Lung (tissue), 12 donors: ENCODE data around the gene PPP6C. TPM values are rescaled to one million over a fixed set of nuclear protein-coding genes. Genes with fewer than 3 reads are reported as not detected.

ENCODE experiments used
- ATAC-seq: fragments of 200-7000 bp; cut with Tn5 transposase; one replicate; pipeline ENCODE4 v1.9.1; 2020; ENCODE audit warnings: moderate number of reproducible peaks; ENCODE audit not compliant: insufficient read depth, low FRiP score
- DNase-seq, 3 donors: peaks; one replicate each; pipeline ENCODE4 v3.0.0-alpha.2; 2013 to 2017
- H3K27ac ChIP-seq, 2 donors: one replicate each; pipeline ENCODE4 v1.5.1; 2013; ENCODE audit warnings: mild to moderate bottlenecking in 2 of 2, moderate library complexity in 2 of 2, control low read depth in 1 of 2, inconsistent platforms in 1 of 2, low read depth in 1 of 2, low read length in 1 of 2
- H3K27me3 ChIP-seq, 3 donors: one replicate each; pipeline ENCODE4 v1.5.1; 2013; ENCODE audit warnings: low read length in 2 of 3; ENCODE audit not compliant: control insufficient read depth in 3 of 3, insufficient read depth in 3 of 3
- H3K36me3 ChIP-seq, 4 donors: one replicate each; pipeline ENCODE4 v1.5.1; 2013; ENCODE audit warnings: low read length in 4 of 4, mild to moderate bottlenecking in 1 of 4, moderate library complexity in 1 of 4; ENCODE audit not compliant: control insufficient read depth in 4 of 4, insufficient read depth in 4 of 4
- H3K4me1 ChIP-seq, 5 donors: one replicate each; pipeline ENCODE4 v1.5.1; 2013; ENCODE audit warnings: low read length in 5 of 5, mild to moderate bottlenecking in 2 of 5, moderate library complexity in 1 of 5; ENCODE audit not compliant: control insufficient read depth in 5 of 5, insufficient read depth in 5 of 5
- H3K4me3 ChIP-seq: one replicate; pipeline ENCODE4 v1.5.1; 2013; ENCODE audit warnings: mild to moderate bottlenecking, control low read depth, moderate library complexity
- H3K9ac ChIP-seq, 2 donors: one replicate each; pipeline ENCODE4 v1.5.1; 2013; ENCODE audit warnings: low read length in 2 of 2, control low read depth in 1 of 2; ENCODE audit not compliant: insufficient read depth in 1 of 2
- H3K9me3 ChIP-seq, 4 donors: one replicate each; pipeline ENCODE4 v1.5.1; 2013; ENCODE audit warnings: low read length in 3 of 4, mild to moderate bottlenecking in 1 of 4, moderate library complexity in 1 of 4; ENCODE audit not compliant: control insufficient read depth in 4 of 4, insufficient read depth in 3 of 4
- CTCF ChIP-seq: IDR thresholded peaks from 2 replicates; pipeline ENCODE4 v1.5.1; 2012; ENCODE audit warnings: mild to moderate bottlenecking; ENCODE audit errors: control extremely low read depth, extremely low read depth
- whole genome bisulfite sequencing, 2 donors: extraction: QIAGEN DNeasy Blood & Tissue Kit; methylation state at CpG; one replicate each; pipeline ENCODE4 v1.1.7; 2013; 5-methylcytosine and 5-hydroxymethylcytosine counted together
- polyA plus RNA-seq, 2 donors: library from polyadenylated mRNA; stranded (reverse); fragments of 200-250 nt; gene quantifications; one replicate each; pipeline ENCODE4 v1.2.1, GENCODE V29; 2013
- total RNA-seq, 2 donors: library from RNA; depleted of rRNA in 1 of 2; stranded (reverse); fragments of >200 nt in 1 of 2; gene quantifications; one replicate each; pipeline ENCODE4 v1.2.1, GENCODE V29; 2014 to 2021
- donor health status: control.
- donor health status: control.
- donor health status: Bipolar disorder and iron deficiency.
- donor health status: healthy.
- donor health status: DM: yes; HTN: yes; CAD: no.

The PPP6C gene
- total and polyA plus RNA-seq, 4 donors, result 20.8 to 37.0 (median 25.4) TPM

GRCh38 chr9:125150349-125151245, 39.0 kb downstream of the PPP6C start:
- peaks cover 20 to 34% (median 23%) of the 10 kb centered on the region in 4 donors for H3K36me3 ChIP-seq
- no peak for TF ChIP-seq CTCF
- H3K4me1 ChIP-seq, result peaks cover 0 to 3% (median 0%) of the 10 kb centered on the region in 5 donors
- no peak overlapping the region for H3K27ac ChIP-seq
- H3K27me3 ChIP-seq, result no peaks in the 10 kb centered on the region
- H3K9me3 ChIP-seq, result no peaks in the 10 kb centered on the region
- H3K9ac ChIP-seq, result no peak overlapping the region
- no peak overlapping the region for H3K4me3 ChIP-seq
- 88 to 90% methylated on average over 12 of the region's 12 CpGs for WGBS, 2 donors
- ATAC-seq, result no peak
- DNase-seq, result no peak

- Histone ChIP-seq H3K27me3 (no peaks in the 10 kb centered on the region), H3K9me3 (no peaks in the 10 kb centered on the region), H3K9ac (no peak overlapping the region), H3K4me1 (peaks cover 0 to 6% (median 2%) of the 10 kb centered on the region in 5 donors), H3K4me3 (no peak overlapping the region), H3K27ac (no peak overlapping the region), H3K36me3 (peaks cover 16 to 24% (median 20%) of the 10 kb centered on the region in 4 donors)
- TF ChIP-seq CTCF, result no peak
- 48 to 68% methylated on average over 3 of the region's 3 CpGs for WGBS, 2 donors
- ATAC-seq, result no peak
- peak in 2 of 3 donors; percentile 3 to 12 for DNase-seq
These were observed 42.1 kb downstream of the PPP6C start for GRCh38 chr9:125147401-125147951.

GRCh38 chr9:125146247-125146646, 43.4 kb downstream of the PPP6C start:
- no peak for ATAC-seq
- 34 to 66% methylated on average over 4 of the region's 4 CpGs for WGBS, 2 donors
- Histone ChIP-seq H3K27me3 (no peaks in the 10 kb centered on the region), H3K9me3 (no peaks in the 10 kb centered on the region), H3K9ac (no peak overlapping the region), H3K4me3 (no peak overlapping the region), H3K4me1 (peaks cover 0 to 9% (median 2%) of the 10 kb centered on the region in 5 donors), H3K27ac (no peak overlapping the region), H3K36me3 (peaks cover 10 to 15% (median 14%) of the 10 kb centered on the region in 4 donors)
- peak in 2 of 3 donors; percentile 46 to 64 for DNase-seq
- TF ChIP-seq CTCF, result no peak
